GM21515 (cell line): ENCODE data around the gene TRMT10C.
"Not testable (repeated sequence)": the region's sequence is repeated elsewhere in the genome, so short reads cannot be mapped to it uniquely, and the experiment has no call there.

ENCODE experiments used
- ATAC-seq: cut with Tn5 transposase; IDR thresholded peaks from one replicate; pipeline ENCODE4 v1.9.1; 2021; ENCODE audit not compliant: unreplicated experiment

Gene TRMT10C

GRCh38 chr3:101548527-101549105, 13.1 kb upstream of the TRMT10C start:
- no peak for ATAC-seq

DNA sequence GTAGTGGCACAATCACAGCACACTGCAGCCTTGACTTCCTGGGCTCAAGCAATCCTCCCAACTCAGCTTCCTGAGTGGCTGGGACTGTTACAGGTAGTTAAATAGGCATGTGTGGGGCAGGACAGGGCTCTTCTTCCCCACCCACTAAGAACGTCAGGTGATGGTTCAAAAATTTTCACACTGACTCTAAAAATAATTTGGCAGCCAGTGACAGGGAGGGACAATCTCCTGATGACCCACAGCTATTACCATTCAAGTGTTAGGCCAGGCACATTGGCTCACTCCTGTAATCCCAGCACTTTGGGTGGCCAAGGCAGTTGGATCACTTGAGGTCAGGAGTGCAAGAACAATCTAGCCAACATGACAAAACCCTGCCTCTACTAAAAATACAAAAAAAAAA, 12.2 kb upstream of the TRMT10C start:
- ATAC-seq = no peak

DNA sequence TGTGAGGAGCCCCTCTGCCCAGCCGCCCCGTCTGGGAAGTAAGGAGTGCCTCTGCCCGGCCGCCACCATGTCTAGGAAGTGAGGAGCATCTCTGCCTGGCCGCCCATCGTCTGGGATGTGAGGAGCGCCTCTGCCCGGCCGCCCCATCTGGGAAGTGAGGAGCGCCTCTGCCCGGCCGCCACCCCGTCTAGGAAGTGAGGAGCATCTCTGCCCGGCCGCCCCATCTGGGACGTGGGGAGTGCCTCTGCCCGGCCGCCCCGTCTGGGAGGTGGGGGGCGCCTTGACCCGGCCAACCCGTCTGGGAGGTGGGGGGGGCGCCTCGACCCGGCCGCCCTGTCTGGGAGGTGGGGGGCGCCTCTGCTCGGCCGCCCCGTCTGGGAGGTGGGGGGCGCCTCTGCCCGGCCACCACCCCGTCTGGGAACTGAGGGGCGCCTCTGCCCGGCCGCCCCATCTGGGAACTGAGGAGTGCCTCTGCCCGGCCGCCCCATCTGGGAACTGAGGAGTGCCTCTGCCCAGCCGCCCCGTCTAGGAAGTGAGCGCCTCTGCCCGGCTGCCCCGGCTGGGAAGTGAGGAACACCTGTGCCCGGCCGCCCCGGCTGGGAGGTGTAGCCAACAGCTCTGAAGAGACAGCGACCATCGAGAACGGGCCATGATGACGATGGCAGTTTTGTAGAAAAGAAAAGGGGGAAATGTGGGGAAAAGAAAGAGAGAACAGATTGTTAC, 10.1 kb upstream of the TRMT10C start:
- not testable (repeated sequence) for ATAC-seq

DNA sequence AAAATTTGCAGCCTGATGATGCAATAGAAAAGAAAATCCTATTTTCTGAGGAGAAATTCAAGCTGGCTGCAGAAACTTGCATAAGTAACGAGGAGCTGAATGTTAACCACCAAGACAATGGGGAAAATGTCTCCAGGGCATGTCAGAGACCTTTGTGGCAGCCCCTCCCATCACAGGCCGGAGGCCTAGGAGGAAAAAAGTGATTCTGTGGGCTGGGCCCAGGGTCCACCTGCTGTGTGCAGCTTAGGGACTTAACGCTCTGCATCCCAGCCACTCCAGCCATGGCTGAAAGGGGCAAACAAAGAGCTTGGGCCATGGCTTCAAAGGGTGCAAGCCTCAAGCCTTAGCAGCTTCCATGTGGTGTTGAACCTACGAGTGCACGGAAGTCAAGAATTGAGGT, 8.3 kb upstream of the TRMT10C start:
- not testable (repeated sequence) for ATAC-seq

GRCh38 chr3:101556064-101556463, 5.6 kb upstream of the TRMT10C start:
- ATAC-seq = no peak

DNA sequence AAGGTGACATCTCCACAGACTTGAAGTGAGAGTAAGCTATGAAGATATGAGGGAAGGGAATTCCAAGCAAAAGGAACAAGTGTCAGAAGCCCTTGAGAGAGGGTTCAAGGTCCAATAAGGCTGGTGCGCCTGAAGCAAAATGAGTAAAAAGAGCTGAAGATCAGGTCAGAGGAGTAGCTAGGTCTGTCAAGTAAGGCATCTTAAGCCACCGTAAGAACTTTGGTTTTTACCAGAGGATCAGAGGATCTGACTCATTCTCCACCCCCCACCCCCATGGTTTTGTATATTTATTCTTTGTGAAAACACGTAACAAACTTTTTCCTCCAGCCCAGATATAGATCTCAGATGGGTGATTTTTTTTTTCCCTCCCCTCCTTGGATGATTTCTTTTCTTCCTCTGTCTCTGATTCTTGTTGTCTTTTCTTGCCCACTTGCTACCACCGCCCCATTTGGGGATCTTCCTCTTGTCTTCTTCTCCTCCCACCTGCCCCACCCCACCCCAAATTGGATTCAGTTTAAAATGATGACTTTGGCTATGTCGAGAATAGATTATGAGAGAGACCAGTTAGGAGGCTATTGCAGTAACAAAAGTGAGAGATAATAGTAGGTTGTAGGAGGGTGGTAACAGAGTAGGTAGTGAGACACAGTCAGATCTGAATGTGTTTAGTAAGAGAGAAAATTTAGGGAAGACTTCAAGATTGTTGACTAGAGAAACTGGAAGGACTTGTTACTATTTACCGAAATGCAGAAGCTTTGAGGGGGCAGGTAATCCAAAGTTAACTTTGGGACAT, 6.1 kb downstream of the TRMT10C start:
- no peak for ATAC-seq

GRCh38 chr3:101571028-101571895, 9.6 kb downstream of the TRMT10C start:
- ATAC-seq = no peak

DNA sequence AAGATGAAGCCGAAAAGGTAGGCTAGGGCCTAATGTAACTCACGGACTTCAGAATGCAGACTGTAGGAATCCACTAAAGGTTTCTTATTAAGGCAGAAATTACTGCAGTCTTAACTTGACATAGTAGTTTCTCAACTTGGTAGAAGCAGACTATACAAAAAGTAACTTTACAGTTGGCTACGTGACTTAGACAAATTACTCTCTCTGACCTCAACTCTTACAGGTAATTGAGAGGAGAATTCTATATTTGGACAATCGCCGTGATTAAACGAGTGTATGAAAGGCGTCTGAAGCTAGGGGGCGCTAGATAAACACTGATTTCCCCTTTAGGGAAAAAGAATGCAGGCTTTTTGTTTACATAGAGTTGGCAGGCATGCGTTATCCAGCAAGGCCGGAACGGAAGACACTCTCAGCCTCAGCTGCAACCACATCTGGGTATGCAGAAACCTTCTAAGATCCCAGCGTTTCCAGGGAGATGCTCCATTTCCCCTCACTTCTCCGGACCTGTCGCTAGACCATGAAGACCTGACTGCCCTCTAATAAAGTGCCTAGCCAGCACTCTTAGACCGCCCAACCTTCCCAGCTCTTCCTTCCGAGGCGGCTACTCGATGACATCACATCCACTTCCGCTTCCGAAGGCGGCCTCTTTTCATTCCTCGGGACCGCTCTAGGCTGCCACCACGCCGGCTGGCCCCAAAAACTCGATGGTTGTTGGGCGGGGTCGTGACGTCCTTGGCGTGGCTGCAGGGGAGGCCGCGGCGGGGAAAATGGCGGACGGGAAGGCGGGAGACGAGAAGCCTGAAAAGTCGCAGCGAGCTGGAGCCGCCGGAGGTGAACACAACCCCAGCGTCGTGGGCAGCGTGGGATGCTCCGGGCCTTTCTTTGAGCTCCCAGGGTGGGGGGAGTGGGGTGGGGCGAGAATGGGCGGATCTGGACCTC, 12.1 kb downstream of the TRMT10C start, which contains the start of gene PCNP:
PCNP (plus strand) TSS at position 732 of the 939 bp plus-strand sequence; CDS start at position 768, 36 bp downstream.
- peak; percentile 89 for ATAC-seq

DNA sequence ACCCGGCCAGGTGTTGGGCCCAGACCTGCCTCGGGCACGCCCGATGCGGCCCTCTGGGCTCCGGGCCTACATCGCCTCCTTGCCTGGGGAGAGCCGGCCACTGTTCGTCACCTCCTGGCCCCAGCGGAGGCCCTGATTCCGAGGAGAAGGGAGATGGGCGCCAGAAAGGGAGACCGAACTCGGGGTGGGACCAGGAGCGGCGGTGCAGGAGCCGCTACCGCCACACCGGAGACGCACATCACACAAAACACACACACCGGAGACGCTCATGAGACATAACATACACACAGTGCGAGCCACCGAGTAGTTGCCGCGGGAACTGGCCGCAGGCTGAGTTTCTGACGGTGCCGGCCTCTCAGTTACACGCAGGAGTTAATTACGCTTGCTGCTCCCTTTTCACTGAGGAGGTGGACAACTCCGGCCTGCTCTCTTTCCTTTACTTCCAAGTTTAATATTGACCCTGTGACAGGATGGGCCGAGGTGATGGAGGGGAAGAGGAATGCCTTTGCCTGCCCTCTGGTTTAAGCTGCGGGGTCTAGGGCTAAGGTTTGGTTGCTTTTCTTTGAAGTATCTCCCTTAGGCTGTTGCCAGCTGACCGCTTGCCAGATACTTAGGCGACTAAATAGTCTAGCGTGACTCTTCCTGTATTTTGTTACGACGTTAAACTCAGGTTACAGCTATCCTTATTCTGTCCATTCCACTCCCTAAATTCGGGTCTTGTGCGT, 12.9 kb downstream of the TRMT10C start:
- peak; percentile 47 for ATAC-seq

- ATAC-seq = no peak
Observed at GRCh38 chr3:101577286-101577685, 15.6 kb downstream of the TRMT10C start.

DNA sequence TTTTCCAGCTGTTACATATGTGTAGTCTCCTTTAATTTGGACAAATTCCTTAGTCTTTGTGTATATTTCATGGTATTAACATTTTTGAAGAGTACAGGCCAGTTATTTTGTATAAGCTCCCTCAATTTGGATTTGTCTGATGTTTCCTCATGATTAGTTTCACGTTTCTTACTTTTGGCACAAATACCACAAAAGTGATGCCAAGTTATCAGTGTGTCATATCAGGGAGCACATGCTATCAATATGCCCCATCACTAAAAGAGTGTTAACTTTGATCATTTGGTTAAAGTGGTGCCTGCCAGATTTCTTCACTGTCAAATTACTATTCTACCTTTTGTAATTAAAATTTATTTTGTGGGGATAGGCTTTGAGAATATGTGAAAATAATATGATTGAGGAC, 26.9 kb downstream of the TRMT10C start:
- ATAC-seq = no peak

GRCh38 chr3:101591071-101591470, 29.4 kb downstream of the TRMT10C start:
- no peak for ATAC-seq

DNA sequence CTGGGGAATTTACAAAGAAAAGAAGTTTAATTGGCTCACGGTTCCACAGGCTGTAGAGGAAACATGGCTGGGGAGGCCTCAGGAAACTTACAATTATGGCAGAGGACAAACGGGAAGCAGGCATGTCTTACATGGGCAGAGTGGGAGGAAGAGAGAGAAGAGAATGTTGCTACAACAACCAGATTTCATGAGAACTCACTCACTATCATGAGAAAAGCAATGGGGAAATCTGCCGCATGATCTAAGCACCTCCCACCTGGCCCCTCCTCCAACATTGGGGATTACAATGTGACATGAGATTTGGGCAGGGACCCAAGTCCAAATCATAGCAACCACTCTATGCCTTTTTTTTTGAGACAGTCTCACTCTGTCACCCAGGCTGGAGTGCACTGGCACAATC, 41.1 kb downstream of the TRMT10C start:
- no peak for ATAC-seq

GRCh38 chr3:101603184-101603583, 41.5 kb downstream of the TRMT10C start:
- no peak for ATAC-seq

DNA sequence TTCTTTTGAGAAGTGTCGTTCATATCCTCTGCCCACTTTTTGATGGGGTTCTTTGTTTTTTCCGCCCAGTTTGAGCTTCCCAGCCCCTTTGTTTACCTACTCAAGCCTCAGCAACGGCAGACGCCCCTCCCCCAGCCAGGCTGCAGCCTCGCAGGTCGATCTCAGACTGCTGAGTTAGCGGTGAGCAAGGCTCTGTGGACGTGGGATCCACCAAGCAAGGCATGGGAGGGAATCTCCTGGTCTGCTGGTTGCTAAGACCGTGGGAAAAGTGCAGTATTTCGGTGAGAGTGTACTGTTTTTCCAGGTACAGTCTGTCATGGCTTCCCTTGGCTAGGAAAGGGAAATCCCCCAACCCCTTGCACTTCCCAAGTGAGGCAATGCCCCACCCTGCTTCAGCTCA, 43.7 kb downstream of the TRMT10C start:
- ATAC-seq = not testable (repeated sequence)

- peak; percentile 83 for ATAC-seq
Observed at GRCh38 chr3:101611023-101611422, 49.4 kb downstream of the TRMT10C start.

DNA sequence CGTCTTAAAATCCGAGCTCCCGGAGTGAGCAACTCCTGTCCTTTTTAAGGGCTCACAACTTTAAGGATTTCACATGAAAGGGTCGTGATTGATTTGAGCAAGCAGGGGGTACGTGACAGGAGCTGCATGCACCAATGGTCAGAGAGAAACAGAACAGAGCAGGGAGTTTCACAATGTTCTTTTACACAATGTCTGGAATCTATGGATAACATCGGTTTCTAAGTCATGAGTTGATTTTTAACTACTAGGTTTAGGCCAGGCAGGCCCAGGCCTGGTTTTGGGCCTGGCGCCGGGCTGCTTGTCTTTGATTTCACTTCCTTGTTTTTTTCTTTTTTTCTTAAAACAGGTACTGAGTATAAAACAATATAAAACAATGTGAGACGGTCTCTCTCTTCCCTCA, 51.3 kb downstream of the TRMT10C start:
- not testable (repeated sequence) for ATAC-seq

DNA sequence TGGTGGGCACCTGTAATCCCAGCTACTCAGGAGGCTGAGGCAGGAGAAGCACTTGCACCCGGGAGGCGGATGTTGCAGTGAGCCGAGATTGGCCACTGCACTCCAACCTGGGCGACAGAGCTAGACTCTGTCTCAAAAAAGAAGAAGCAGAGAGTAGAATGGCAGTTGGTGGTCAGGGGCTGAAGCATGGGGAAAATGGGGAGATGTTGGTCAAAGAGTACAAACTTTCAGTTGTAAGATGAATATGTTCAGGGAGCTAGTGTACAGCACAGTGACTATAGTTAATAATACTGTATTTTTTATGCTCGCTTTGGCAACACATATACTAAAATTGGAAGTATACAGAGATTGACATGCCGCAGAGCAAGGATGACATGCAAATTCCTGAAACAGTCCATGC, 53.9 kb downstream of the TRMT10C start:
- peak; percentile 43 for ATAC-seq
